Epithelial cell of esophagus (primary cell): ENCODE results near the gene CCDC71L.

Source experiments
- DNase-seq: peaks from one replicate; pipeline ENCODE4 v3.0.0; 2010; ENCODE audit warnings: low read depth
- H3K4me3 ChIP-seq: 2 replicates; pipeline ENCODE4 v1.5.1; 2011; ENCODE audit warnings: mild to moderate bottlenecking, low read length, control low read depth
- CTCF ChIP-seq: IDR thresholded peaks from 2 replicates; pipeline ENCODE4 v1.5.1; 2011; ENCODE audit warnings: low read depth, mild to moderate bottlenecking, low read length, control low read depth, inconsistent platforms; ENCODE audit not compliant: insufficient read depth; ENCODE audit errors: missing control alignments

CCDC71L gene

GRCh38 chr7:106616708-106617051 lies 44.3 kb downstream of the CCDC71L start:
- no peak for TF ChIP-seq CTCF
- no peak overlapping the region for H3K4me3 ChIP-seq
- DNase-seq, result peak; percentile 27

DNA sequence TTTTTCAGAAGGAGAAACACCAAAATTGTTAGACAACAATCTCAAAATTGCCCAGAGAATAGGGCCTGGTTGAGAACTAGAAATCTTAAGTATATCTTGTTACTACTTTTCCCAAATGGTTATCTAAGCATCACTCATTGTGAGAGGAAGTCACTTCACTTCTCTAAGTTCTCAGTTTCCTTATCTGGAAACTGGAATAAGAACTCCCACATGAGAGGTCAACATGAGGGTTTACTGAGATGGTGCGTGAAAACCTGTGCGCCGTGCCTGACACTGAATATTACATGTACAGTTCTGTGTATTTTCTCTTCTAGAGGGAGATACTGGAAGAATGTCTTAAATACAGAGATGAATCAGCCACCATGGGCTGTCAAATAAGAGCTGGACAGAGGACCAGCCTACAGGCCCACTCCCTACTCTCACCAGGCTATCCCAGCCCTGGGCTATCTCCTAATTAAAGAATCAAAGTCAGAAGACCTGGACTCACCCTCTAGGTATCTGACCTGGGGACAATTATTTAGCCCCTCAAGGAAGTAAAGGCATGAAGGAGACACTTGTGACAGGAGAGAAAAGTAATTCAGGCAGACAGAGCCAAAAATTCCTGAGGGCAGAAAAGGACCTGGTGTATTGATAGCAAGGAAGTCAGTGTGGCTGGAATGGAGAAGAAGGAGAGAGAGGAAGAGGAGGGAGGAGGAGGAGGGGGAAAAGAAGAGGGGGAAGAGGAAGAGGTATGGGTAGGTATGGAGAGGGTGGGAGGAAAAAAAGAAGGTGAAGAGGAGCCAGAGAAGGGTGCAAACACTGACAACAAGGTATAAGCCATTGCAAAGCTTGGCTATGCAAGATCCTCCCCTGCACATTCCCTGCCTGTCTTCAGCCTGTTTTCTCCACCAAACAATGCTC lies 44.9 kb downstream of the CCDC71L start:
- TF ChIP-seq CTCF, result no peak
- H3K4me3 ChIP-seq, result no peak overlapping the region
- DNase-seq, result no peak

- H3K4me3 ChIP-seq, result no peak overlapping the region
- no peak for DNase-seq
- TF ChIP-seq CTCF, result no peak
Observed at GRCh38 chr7:106614751-106615150, 46.2 kb downstream of the CCDC71L start.

GRCh38 chr7:106613848-106614560 lies 47.0 kb downstream of the CCDC71L start:
- TF ChIP-seq CTCF, result no peak
- DNase-seq, result no peak
- H3K4me3 ChIP-seq, result no peak overlapping the region

DNA sequence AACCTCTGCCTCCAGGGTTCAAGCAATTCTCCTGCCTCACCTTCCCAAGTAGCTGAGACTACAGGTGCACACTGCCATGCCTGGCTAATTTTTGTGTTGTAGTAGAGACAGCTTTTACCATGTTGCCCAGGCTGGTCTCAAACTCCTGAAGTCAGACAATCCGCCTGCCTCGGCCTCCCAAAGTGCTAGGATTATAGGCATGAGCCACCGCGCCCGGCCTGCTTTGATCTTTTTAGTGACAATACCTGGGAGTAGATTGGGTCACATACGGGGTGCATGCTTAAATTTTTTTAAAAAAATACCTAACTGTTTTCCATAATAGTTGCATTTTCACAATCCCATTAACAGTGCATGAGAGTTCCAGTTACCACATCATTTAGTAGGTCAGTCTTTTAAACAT lies 47.7 kb downstream of the CCDC71L start:
- TF ChIP-seq CTCF, result no peak
- no peak overlapping the region for H3K4me3 ChIP-seq
- no peak for DNase-seq

- no peak for DNase-seq
- no peak for TF ChIP-seq CTCF
- no peak overlapping the region for H3K4me3 ChIP-seq
Observed at GRCh38 chr7:106612432-106612831, 48.5 kb downstream of the CCDC71L start.

DNA sequence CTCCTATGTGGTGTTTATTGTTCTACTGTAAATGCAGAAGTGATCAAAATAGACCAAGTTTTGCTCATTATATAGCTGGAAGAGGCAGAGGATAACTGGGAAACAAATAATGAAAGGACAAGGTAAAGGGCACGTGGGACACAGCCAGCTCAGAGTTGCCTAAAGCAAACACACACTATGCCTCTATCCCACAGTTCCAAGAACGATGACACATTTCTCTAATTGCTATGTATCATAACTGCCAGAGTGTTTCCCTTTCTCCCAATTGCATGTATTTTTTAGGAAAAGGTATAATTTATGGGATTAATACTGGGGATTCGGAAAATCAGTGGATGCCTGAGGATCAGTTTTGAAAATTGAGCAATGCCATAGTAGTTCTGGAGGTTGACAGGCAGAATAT lies 49.0 kb downstream of the CCDC71L start:
- peak; percentile 60 for DNase-seq
- H3K4me3 ChIP-seq, result no peak overlapping the region
- TF ChIP-seq CTCF, result no peak
